ENCODE data around the gene TTYH3.

TTYH3 gene

GRCh38 chr7:2641406-2642393 is 9.9 kb downstream of the TTYH3 start:
- no peak for TF ChIP-seq CTCF (conservative IDR thresholded peaks at IDR 0.05; ENCODE audit: low read depth, low read length)
- DNase-seq (ENCODE audit: low read depth), result peak; percentile 96
- no peak overlapping the region for H3K4me3 ChIP-seq (ENCODE audit: low read depth, low read length)

GRCh38 chr7:2643386-2644219 is 11.8 kb downstream of the TTYH3 start:
- no peak overlapping the region for H3K4me3 ChIP-seq (ENCODE audit: low read depth, low read length)
- no peak for DNase-seq (ENCODE audit: low read depth)
- peak; percentile 34 for TF ChIP-seq CTCF (conservative IDR thresholded peaks at IDR 0.05; ENCODE audit: low read depth, low read length)

GRCh38 chr7:2644220-2644561 is 12.4 kb downstream of the TTYH3 start:
- DNase-seq (ENCODE audit: low read depth), result no peak
- no peak for TF ChIP-seq CTCF (conservative IDR thresholded peaks at IDR 0.05; ENCODE audit: low read depth, low read length)
- no peak overlapping the region for H3K4me3 ChIP-seq (ENCODE audit: low read depth, low read length)

- H3K4me3 ChIP-seq (ENCODE audit: low read depth, low read length), result no peak overlapping the region
- TF ChIP-seq CTCF (conservative IDR thresholded peaks at IDR 0.05; ENCODE audit: low read depth, low read length), result no peak
- no peak for DNase-seq (ENCODE audit: low read depth)
These were observed 12.9 kb downstream of the TTYH3 start for GRCh38 chr7:2644562-2645273.

GRCh38 chr7:2645274-2645868 is 13.6 kb downstream of the TTYH3 start:
- peak; percentile 19 for DNase-seq (ENCODE audit: low read depth)
- no peak overlapping the region for H3K4me3 ChIP-seq (ENCODE audit: low read depth, low read length)
- no peak for TF ChIP-seq CTCF (conservative IDR thresholded peaks at IDR 0.05; ENCODE audit: low read depth, low read length)

- no peak for TF ChIP-seq CTCF (conservative IDR thresholded peaks at IDR 0.05; ENCODE audit: low read depth, low read length)
- DNase-seq (ENCODE audit: low read depth), result no peak
- no peak overlapping the region for H3K4me3 ChIP-seq (ENCODE audit: low read depth, low read length)
These were observed 14.5 kb downstream of the TTYH3 start for GRCh38 chr7:2646336-2646679.

All from choroid plexus epithelial cell (primary cell).